T-cell (primary cell): ENCODE measurements around the gene NDC1. TPM values are rescaled to one million over a fixed set of nuclear protein-coding genes. Genes with fewer than 3 reads are reported as not detected.

Source experiments
- ATAC-seq, 4 experiments: fragments of 200-7000 bp in 3 of 4; fragments of 150-1000 bp in 1 of 4; cut with Tn5 transposase; replicated peaks in 1 of 4; 1 replicate in 3 of 4; 2 replicates in 1 of 4; pipeline ENCODE4 v1.10.0; 2021; ENCODE audit warnings: moderate library complexity in 3 of 4, mild to moderate bottlenecking in 2 of 4, moderate number of reproducible peaks in 1 of 4
- CTCF ChIA-PET, 2 donors: fragments of 300-600 bp; sonication (Branson Sonifier 250); formaldehyde crosslinking; loops; one replicate each; lab custom pipeline; 2022; ENCODE audit warnings: antibody characterized with exemption in 2 of 2; lab: Charles Lee
- POLR2A ChIA-PET, 2 donors: fragments of 300-600 bp; sonication (Branson Sonifier 250); formaldehyde crosslinking; loops; one replicate each; lab custom pipeline; 2022; ENCODE audit warnings: antibody characterized with exemption in 2 of 2; lab: Charles Lee
- DNase-seq, 35 experiments: peaks; one replicate each; pipeline versions ENCODE4 v3.0.0 to v3.0.0-alpha.2; 2013 to 2023
- H3K27ac ChIP-seq: one replicate; pipeline ENCODE4 v1.5.1; 2013; ENCODE audit warnings: low read length
- H3K27me3 ChIP-seq, 2 experiments: replicated peaks in 1 of 2; 1 replicate in 1 of 2; 2 replicates in 1 of 2; pipeline versions ENCODE4 v1.6.1 to v1.7.0; 2013; ENCODE audit warnings: low read length in 1 of 2, mixed read lengths in 1 of 2; ENCODE audit not compliant: control insufficient read depth in 2 of 2, insufficient read depth in 2 of 2; ENCODE audit errors: extremely low read depth in 1 of 2
- H3K36me3 ChIP-seq, 2 donors: 1 replicate in 1 of 2; 2 replicates in 1 of 2; pipeline versions ENCODE4 v1.6.1 to v1.7.0; 2013; ENCODE audit warnings: low read length in 1 of 2; ENCODE audit not compliant: control insufficient read depth in 2 of 2, insufficient read depth in 1 of 2; ENCODE audit errors: extremely low read depth in 1 of 2
- H3K4me1 ChIP-seq, 2 experiments: 1 replicate in 1 of 2; 2 replicates in 1 of 2; pipeline versions ENCODE4 v1.6.1 to v1.7.0; 2013; ENCODE audit warnings: low read length in 2 of 2, mixed read lengths in 1 of 2; ENCODE audit not compliant: insufficient read depth in 2 of 2, control insufficient read depth in 1 of 2; ENCODE audit errors: extremely low read depth in 1 of 2
- H3K4me3 ChIP-seq, 2 donors: 1 replicate in 1 of 2; 2 replicates in 1 of 2; pipeline versions ENCODE4 v1.5.1 to v1.7.0; 2013; ENCODE audit warnings: mild to moderate bottlenecking in 2 of 2, low read length in 1 of 2, moderate library complexity in 1 of 2; ENCODE audit not compliant: control insufficient read depth in 1 of 2; ENCODE audit errors: extremely low read depth in 1 of 2
- H3K9me3 ChIP-seq: 2 replicates; pipeline ENCODE4 v1.7.0; 2013
- H3K27ac Mint-ChIP-seq, 2 donors: one replicate each; pipeline ENCODE4 v1.8.0; 2020 to 2021; ENCODE audit warnings: mild to moderate bottlenecking in 2 of 2, mixed read lengths in 2 of 2
- H3K27me3 Mint-ChIP-seq, 2 donors: one replicate each; pipeline ENCODE4 v1.8.0; 2021 to 2022; ENCODE audit warnings: mixed read lengths in 2 of 2
- H3K36me3 Mint-ChIP-seq: one replicate; pipeline ENCODE4 v1.8.0; 2021; ENCODE audit warnings: mixed read lengths
- H3K4me1 Mint-ChIP-seq, 3 donors: one replicate each; pipeline ENCODE4 v1.8.0; 2020 to 2022; ENCODE audit warnings: mixed read lengths in 3 of 3, mild to moderate bottlenecking in 1 of 3
- H3K4me3 Mint-ChIP-seq, 3 donors: one replicate each; pipeline ENCODE4 v1.8.0; 2020 to 2022; ENCODE audit warnings: mild to moderate bottlenecking in 3 of 3, mixed read lengths in 3 of 3, moderate library complexity in 3 of 3
- H3K9me3 Mint-ChIP-seq, 3 donors: one replicate each; pipeline ENCODE4 v1.8.0; 2020 to 2022; ENCODE audit warnings: mixed read lengths in 3 of 3
- WGBS: methylation state at CpG from one replicate; pipeline ENCODE4 v1.1.5; 2013; ENCODE audit warnings: missing lambda C conversion rate; ENCODE audit not compliant: insufficient coverage; 5-methylcytosine and 5-hydroxymethylcytosine counted together
- total RNA-seq, 35 experiments: library from RNA in 6 of 35; stranded (reverse) in 6 of 35; fragments of 120-200 nt in 1 of 35; gene quantifications; one replicate each; pipeline versions ENCODE4 v1.2.1 to v1.2.4 and lab custom pipeline; 2013 to 2026

NDC1 gene
- total RNA-seq, 5 donors from 2014 or later (not counting 1 experiment from before 2014, with no cell fraction given), result 5.6 to 13.3 (median 12.2) TPM

- 100% methylated on average over 1 of the region's 5 CpGs for WGBS
- POLR2A ChIA-PET, result no interaction called here
- no peak overlapping the region for H3K4me3 ChIP-seq
- H3K36me3 ChIP-seq, result peaks cover 6 to 69% of the 10 kb centered on the region in 2 donors
- H3K4me1 ChIP-seq, result no peaks in the 10 kb centered on the region
- Mint-ChIP-seq H3K27ac (no peak overlapping the region), H3K4me3 (no peak overlapping the region), H3K4me1 (no peaks in the 10 kb centered on the region), H3K9me3 (no peaks in the 10 kb centered on the region), H3K36me3 (peaks cover 59% of the 10 kb centered on the region), H3K27me3 (no peaks in the 10 kb centered on the region)
- CTCF ChIA-PET, result interaction anchor here in 1 of 2 donors (0.6 to 1.6 kb wide), 3 partner anchors 11 to 87 kb away, joined by 3 to 7 read pairs (median 4); no protein-coding TSS in a partner anchor
- no peak for DNase-seq
- no peaks in the 10 kb centered on the region for H3K9me3 ChIP-seq
- H3K27me3 ChIP-seq, result no peaks in the 10 kb centered on the region
- no peak overlapping the region for H3K27ac ChIP-seq
- ATAC-seq, result no peak
Measured at GRCh38 chr1:53871773-53872484, 33.8 kb upstream of the NDC1 start.

- H3K4me1 Mint-ChIP-seq, result no peaks in the 10 kb centered on the region
- ChIA-PET CTCF (interaction anchor here in 1 of 2 donors (0.7 kb wide), 1 partner anchor 22 kb away, joined by 3 read pairs; no protein-coding TSS in a partner anchor), POLR2A (no interaction called here)
- H3K27ac ChIP-seq, result no peak overlapping the region
- no peak overlapping the region for H3K4me3 ChIP-seq
- WGBS, result 92% methylated on average over 4 of the region's 4 CpGs
- peaks cover 59% of the 10 kb centered on the region for H3K36me3 Mint-ChIP-seq
- no peak overlapping the region for H3K27ac Mint-ChIP-seq
- H3K36me3 ChIP-seq, result peaks cover 6 to 65% of the 10 kb centered on the region in 2 donors
- no peaks in the 10 kb centered on the region for H3K27me3 Mint-ChIP-seq
- H3K4me3 Mint-ChIP-seq, result no peak overlapping the region
- H3K4me1 ChIP-seq, result no peaks in the 10 kb centered on the region
- no peaks in the 10 kb centered on the region for H3K27me3 ChIP-seq
- ATAC-seq (no peak), DNase-seq (no peak)
- no peaks in the 10 kb centered on the region for H3K9me3 ChIP-seq
- H3K9me3 Mint-ChIP-seq, result no peaks in the 10 kb centered on the region
Measured at GRCh38 chr1:53871221-53871620, 33.1 kb upstream of the NDC1 start.

DNA sequence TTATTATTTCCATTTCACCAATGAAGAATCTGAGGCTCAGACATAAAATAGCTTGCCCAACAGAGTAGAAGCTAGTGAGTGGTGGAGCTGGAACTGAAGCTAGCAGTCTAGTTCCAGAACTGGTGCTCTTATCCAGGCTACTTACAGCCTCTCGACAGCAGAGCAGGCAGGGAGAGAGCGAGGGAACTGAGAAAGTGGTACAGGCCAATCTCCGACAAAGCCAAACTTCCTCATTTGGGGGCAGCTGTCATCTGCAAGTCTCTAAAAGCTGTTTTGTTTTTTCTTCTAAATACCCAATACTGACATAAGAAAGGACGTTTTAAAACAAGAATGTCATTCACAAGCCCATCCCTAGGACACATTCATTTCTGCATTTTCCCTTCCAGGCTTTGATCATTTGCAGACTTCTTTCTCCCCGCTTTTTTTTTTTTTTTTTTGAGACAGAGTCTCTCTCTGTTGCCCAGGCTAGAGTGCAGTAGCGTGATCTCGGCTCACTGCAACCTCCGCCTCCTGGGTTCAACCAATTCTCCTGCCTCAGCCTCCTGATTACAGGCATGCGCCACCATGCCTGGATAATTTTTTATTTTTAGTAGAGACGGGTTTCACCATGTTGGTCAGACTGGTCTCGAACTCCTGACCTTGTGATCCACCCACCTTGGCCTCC lies 31.5 kb upstream of the NDC1 start:
- H3K4me3 ChIP-seq, result no peak overlapping the region

GRCh38 chr1:53868565-53868964 lies 30.5 kb upstream of the NDC1 start:
- H3K27ac Mint-ChIP-seq, result no peak overlapping the region
- H3K36me3 Mint-ChIP-seq, result peaks cover 48% of the 10 kb centered on the region

More for the DNA sequence above, 31.5 kb upstream of the NDC1 start:
- no peak overlapping the region for H3K4me3 Mint-ChIP-seq
- peaks cover 52% of the 10 kb centered on the region for H3K36me3 Mint-ChIP-seq
- ChIA-PET POLR2A (interaction anchor here in 1 of 2 donors (0.6 kb wide), 1 partner anchor 20 kb away, joined by 3 read pairs; no protein-coding TSS in a partner anchor), CTCF (interaction anchor here in 1 of 2 donors (2.0 kb wide), 1 partner anchor 90 kb away, joined by 5 read pairs; no protein-coding TSS in a partner anchor)
- ATAC-seq (no peak), DNase-seq (peak in 1 of 35 experiments; percentile 4)
- H3K4me1 ChIP-seq, result no peaks in the 10 kb centered on the region
- H3K9me3 ChIP-seq, result no peaks in the 10 kb centered on the region
- H3K27ac ChIP-seq, result no peak overlapping the region
- no peak overlapping the region for H3K27ac Mint-ChIP-seq
- H3K27me3 ChIP-seq, result no peaks in the 10 kb centered on the region
- 93% methylated on average over 4 of the region's 11 CpGs for WGBS
- no peaks in the 10 kb centered on the region for H3K9me3 Mint-ChIP-seq
- no peaks in the 10 kb centered on the region for H3K27me3 Mint-ChIP-seq
- no peaks in the 10 kb centered on the region for H3K4me1 Mint-ChIP-seq
- H3K36me3 ChIP-seq, result peaks cover 6 to 63% of the 10 kb centered on the region in 2 donors

DNA sequence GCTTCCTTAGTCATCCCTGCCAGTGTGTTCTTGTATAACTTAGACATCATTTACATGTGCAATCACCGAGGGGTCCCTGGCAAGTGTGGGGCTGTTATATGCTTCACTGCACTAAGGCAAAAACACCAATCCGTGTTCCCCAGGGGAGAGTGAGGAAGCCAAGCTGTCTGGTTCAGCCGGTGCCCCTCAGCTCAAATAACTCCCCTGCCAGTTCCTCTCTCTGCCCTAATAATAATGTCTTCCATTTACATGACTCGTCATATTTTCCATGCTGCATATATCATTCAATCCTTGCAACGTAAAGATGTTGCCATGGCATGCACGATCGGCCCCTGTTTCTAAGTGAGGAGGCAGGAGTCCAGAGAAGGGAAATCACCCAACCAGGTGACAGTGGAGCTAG lies 24.4 kb upstream of the NDC1 start:
- Mint-ChIP-seq H3K4me1 (peaks cover 0 to 14% (median 7%) of the 10 kb centered on the region in 3 donors), H3K27ac (peak overlapping the region in 1 of 2 donors; percentile 64)
- DNase-seq, result no peak

More at GRCh38 chr1:53868565-53868964, 30.5 kb upstream of the NDC1 start:
- Histone ChIP-seq H3K9me3 (no peaks in the 10 kb centered on the region), H3K36me3 (peaks cover 6 to 65% of the 10 kb centered on the region in 2 donors), H3K4me1 (no peaks in the 10 kb centered on the region), H3K27ac (no peak overlapping the region), H3K4me3 (no peak overlapping the region), H3K27me3 (no peaks in the 10 kb centered on the region)
- Mint-ChIP-seq H3K4me1 (no peaks in the 10 kb centered on the region), H3K9me3 (no peaks in the 10 kb centered on the region), H3K27me3 (no peaks in the 10 kb centered on the region), H3K4me3 (no peak overlapping the region)
- ATAC-seq (no peak), DNase-seq (no peak)
- CTCF ChIA-PET, result interaction anchor here in 1 of 2 donors (0.5 to 2.0 kb wide), 2 partner anchors 91 to 982 kb away, joined by 4 to 5 read pairs; no protein-coding TSS in a partner anchor
- WGBS, result no CpG with 5 or more reads among the region's 1 CpG
- POLR2A ChIA-PET, result no interaction called here

GRCh38 chr1:53860967-53861411 lies 22.9 kb upstream of the NDC1 start:
- DNase-seq (peak in 34 of 35 experiments; percentile 5 to 78 (median 32)), ATAC-seq (peak; percentile 50 to 75 (median 70))
- H3K27ac ChIP-seq, result no peak overlapping the region
- Mint-ChIP-seq H3K27ac (no peak overlapping the region), H3K27me3 (no peaks in the 10 kb centered on the region), H3K9me3 (no peaks in the 10 kb centered on the region), H3K36me3 (peaks cover 24% of the 10 kb centered on the region), H3K4me3 (no peak overlapping the region), H3K4me1 (peaks cover 0 to 14% (median 7%) of the 10 kb centered on the region in 3 donors)
- H3K36me3 ChIP-seq, result peaks cover 0 to 45% of the 10 kb centered on the region in 2 donors
- ChIA-PET POLR2A (no interaction called here), CTCF (interaction anchor here (0.6 to 5.6 kb wide), 18 partner anchors 9 to 949 kb away, joined by 3 to 91 read pairs (median 6); partner anchors contain the start of genes IFT25 (in 1 of the 2) and LRRC42 (in 1 of the 2))
- no peaks in the 10 kb centered on the region for H3K9me3 ChIP-seq
- no peaks in the 10 kb centered on the region for H3K27me3 ChIP-seq
- H3K4me1 ChIP-seq, result no peaks in the 10 kb centered on the region
- no peak overlapping the region for H3K4me3 ChIP-seq

More for the DNA sequence above, 24.4 kb upstream of the NDC1 start:
- Mint-ChIP-seq H3K4me3 (no peak overlapping the region), H3K27me3 (no peaks in the 10 kb centered on the region), H3K36me3 (peaks cover 23% of the 10 kb centered on the region), H3K9me3 (no peaks in the 10 kb centered on the region)
- ChIA-PET POLR2A (no interaction called here), CTCF (interaction anchor here (0.9 to 5.6 kb wide), 3 partner anchors 83 to 97 kb away, joined by 3 to 91 read pairs (median 13); partner anchors contain the start of genes IFT25 (in 2 of the 2) and LRRC42 (in 1 of the 2))
- Histone ChIP-seq H3K4me1 (no peaks in the 10 kb centered on the region), H3K27ac (no peak overlapping the region), H3K27me3 (no peaks in the 10 kb centered on the region), H3K9me3 (no peaks in the 10 kb centered on the region), H3K4me3 (no peak overlapping the region), H3K36me3 (peaks cover 0 to 36% of the 10 kb centered on the region in 2 donors)
- no peak for ATAC-seq
- 67% methylated on average over 4 of the region's 7 CpGs for WGBS
